ENCODE data around the gene CD99. TPM values are rescaled to one million over a fixed set of nuclear protein-coding genes. Genes with fewer than 3 reads are reported as not detected.

Gene CD99
- total RNA-seq, 1 experiment from 2014 or later: 92.1 TPM

- no peak overlapping the region for H3K18ac ChIP-seq (ENCODE audit: insufficient read length, low read depth, low read length)
- TF ChIP-seq, protein P1, sequence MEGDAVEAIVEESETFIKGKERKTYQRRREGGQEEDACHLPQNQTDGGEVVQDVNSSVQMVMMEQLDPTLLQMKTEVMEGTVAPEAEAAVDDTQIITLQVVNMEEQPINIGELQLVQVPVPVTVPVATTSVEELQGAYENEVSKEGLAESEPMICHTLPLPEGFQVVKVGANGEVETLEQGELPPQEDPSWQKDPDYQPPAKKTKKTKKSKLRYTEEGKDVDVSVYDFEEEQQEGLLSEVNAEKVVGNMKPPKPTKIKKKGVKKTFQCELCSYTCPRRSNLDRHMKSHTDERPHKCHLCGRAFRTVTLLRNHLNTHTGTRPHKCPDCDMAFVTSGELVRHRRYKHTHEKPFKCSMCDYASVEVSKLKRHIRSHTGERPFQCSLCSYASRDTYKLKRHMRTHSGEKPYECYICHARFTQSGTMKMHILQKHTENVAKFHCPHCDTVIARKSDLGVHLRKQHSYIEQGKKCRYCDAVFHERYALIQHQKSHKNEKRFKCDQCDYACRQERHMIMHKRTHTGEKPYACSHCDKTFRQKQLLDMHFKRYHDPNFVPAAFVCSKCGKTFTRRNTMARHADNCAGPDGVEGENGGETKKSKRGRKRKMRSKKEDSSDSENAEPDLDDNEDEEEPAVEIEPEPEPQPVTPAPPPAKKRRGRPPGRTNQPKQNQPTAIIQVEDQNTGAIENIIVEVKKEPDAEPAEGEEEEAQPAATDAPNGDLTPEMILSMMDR (conservative IDR thresholded peaks at IDR 0.05): no peak
- no peak overlapping the region; the same call in 1 of the 2 replicates for H3K14ac ChIP-seq (ENCODE audit: insufficient read depth, low read length)
- no peak overlapping the region for H3K56ac ChIP-seq (ENCODE audit: insufficient read length, low read depth, low read length)
- H3K27me3 Mint-ChIP-seq (ENCODE audit: low read depth): no peaks in the 10 kb centered on the region
- no peak overlapping the region for H4K91ac ChIP-seq (ENCODE audit: insufficient read length, low read depth, low read length)
- H3K4me2 ChIP-seq (ENCODE audit: insufficient read depth, insufficient read length, low read length): no peak overlapping the region
- DNase-seq: no peak
- no peaks in the 10 kb centered on the region for H3K79me2 ChIP-seq (ENCODE audit: insufficient read depth, low read length)
- no peak overlapping the region for H3K27ac ChIP-seq (ENCODE audit: insufficient read length, low read depth, low read length)
- no peaks in the 10 kb centered on the region for H3K23me2 ChIP-seq (ENCODE audit: insufficient read length, low read depth, low read length, poor library complexity, severe bottlenecking)
- no peak overlapping the region for H4K8ac ChIP-seq (replicated peaks; ENCODE audit: insufficient read length, low read depth, low read length)
- no peak overlapping the region for H4K5ac ChIP-seq (ENCODE audit: insufficient read length, low read depth, low read length)
- H2AK5ac ChIP-seq (ENCODE audit: insufficient read length, low read length): no peak overlapping the region
- H3K23ac ChIP-seq (ENCODE audit: insufficient read length, low read depth, low read length): no peak overlapping the region
- no CpG with 5 or more reads among the region's 10 CpGs for WGBS (ENCODE audit: extremely low coverage, insufficient read length, low lambda C conversion rate)
- no peak overlapping the region for H3K4me3 Mint-ChIP-seq
- no peak overlapping the region for H3K27ac Mint-ChIP-seq
- H2BK120ac ChIP-seq (ENCODE audit: low read depth, low read length, poor library complexity, severe bottlenecking): no peak overlapping the region
- H3T11ph ChIP-seq (ENCODE audit: low read length): no peak overlapping the region
- no peak overlapping the region for H2BK5ac ChIP-seq (ENCODE audit: insufficient read length, low read length)
- H3K9ac ChIP-seq (ENCODE audit: extremely low read depth, insufficient read length, low read length): no peak overlapping the region
- H2BK20ac ChIP-seq (ENCODE audit: low read depth, low read length, poor library complexity, severe bottlenecking): no peak overlapping the region
- H3K79me1 ChIP-seq (ENCODE audit: insufficient read depth, low read depth, low read length, poor library complexity, severe bottlenecking): no peaks in the 10 kb centered on the region
- H2AFZ ChIP-seq (ENCODE audit: low read length): no peak overlapping the region
- H3K4me1 ChIP-seq (ENCODE audit: insufficient read depth, low read length): no peaks in the 10 kb centered on the region; the same call in 1 of the 2 replicates
- H4K20me1 ChIP-seq (ENCODE audit: control insufficient read depth, insufficient read depth, insufficient read length): no peaks in the 10 kb centered on the region
- H3K9me3 Mint-ChIP-seq: peaks cover 7 to 8% of the 10 kb centered on the region in 2 experiments; a peak in 4 of 5 replicates
- no peaks in the 10 kb centered on the region for H3K9me3 ChIP-seq (ENCODE audit: control insufficient read depth, low read depth, low read length)
- peaks cover 0 to 7% (median 0%) of the 10 kb centered on the region in 3 experiments; a peak in 2 of 7 replicates for H3K36me3 Mint-ChIP-seq (ENCODE audit: insufficient read depth in 1 of 3, low read depth in 3 of 3)
- H3K4ac ChIP-seq (ENCODE audit: low read depth, low read length): no peak overlapping the region
- no peak overlapping the region for H2BK12ac ChIP-seq (ENCODE audit: insufficient read length, low read depth, low read length)
- H3K4me1 Mint-ChIP-seq: peaks cover 21 to 22% of the 10 kb centered on the region in 2 experiments
- H3K27me3 ChIP-seq (ENCODE audit: insufficient read depth, low read length): no peaks in the 10 kb centered on the region
- no peak overlapping the region for H2BK15ac ChIP-seq (ENCODE audit: low read depth, low read length)
These were observed 65.5 kb downstream of the CD99 start for GRCh38 chrX:2756548-2756947.
